Measurements from ENCODE around the gene COL8A1.

- no peak for TF ChIP-seq ESRRG (CRISPR knock-in tag; IDR thresholded peaks at IDR 0.05)
- TF ChIP-seq ISL1 (CRISPR knock-in tag; IDR thresholded peaks at IDR 0.05) = no peak
- no peak for TF ChIP-seq PATZ1 (CRISPR knock-in tag; IDR thresholded peaks at IDR 0.05; ENCODE audit: borderline replicate concordance)
- no peak for TF ChIP-seq CREB5 (CRISPR knock-in tag; IDR thresholded peaks at IDR 0.05; ENCODE audit: low read depth)
- TF ChIP-seq ZNF565 (CRISPR knock-in tag; conservative IDR thresholded peaks at IDR 0.05; ENCODE audit: low read depth) = no peak
- TF ChIP-seq ZNF8 (CRISPR knock-in tag; IDR thresholded peaks at IDR 0.05) = no peak
- no peak for TF ChIP-seq GLIS3 (CRISPR knock-in tag; IDR thresholded peaks at IDR 0.05)
- TF ChIP-seq BACH2 (CRISPR knock-in tag; IDR thresholded peaks at IDR 0.05; ENCODE audit: borderline replicate concordance) = no peak
- TF ChIP-seq CSDC2 (CRISPR knock-in tag; IDR thresholded peaks at IDR 0.05) = no peak
- TF ChIP-seq ZC3H10 (CRISPR knock-in tag; IDR thresholded peaks at IDR 0.05) = no peak
Observed at GRCh38 chr3:99699841-99700240, 61.4 kb downstream of the COL8A1 start.

Data from SK-N-SH treated with all-trans-retinoic acid at 6 μM for 48 hours (cell line).